ENCODE data around the gene ADGRV1. TPM values are rescaled to one million over a fixed set of nuclear protein-coding genes. Genes with fewer than 3 reads are reported as not detected.

The ADGRV1 gene
- total RNA-seq, 4 donors from 2014 or later: 2.5 to 7.5 (median 4.5) TPM

DNA sequence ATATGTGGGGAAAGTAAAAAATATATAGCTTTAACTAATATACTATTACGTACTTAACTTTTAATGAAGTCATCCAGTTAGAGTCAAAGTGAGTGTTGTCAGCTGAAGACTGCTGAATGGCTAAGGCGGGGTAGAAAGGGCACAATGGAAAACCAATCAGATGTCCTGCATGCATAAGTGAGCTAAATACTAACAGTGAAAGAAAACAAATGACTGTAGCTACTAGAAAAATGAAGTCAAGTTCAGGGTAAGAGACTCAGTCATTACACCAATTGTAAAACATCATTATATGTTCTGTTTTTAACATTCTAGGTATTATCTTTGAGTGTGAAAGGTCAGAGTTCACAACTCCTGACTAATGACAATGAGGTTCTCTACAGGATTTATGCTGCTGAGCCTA is 295.2 kb downstream of the ADGRV1 start:
- no peaks in the 10 kb centered on the region for H3K36me3 ChIP-seq
- no peaks in the 10 kb centered on the region for H3K27me3 ChIP-seq
- no peak for DNase-seq (ENCODE audit: low spot score in 2 of 2)
- no peak overlapping the region for H3K4me3 ChIP-seq
- H3K27ac ChIP-seq: no peak overlapping the region
- 92% methylated on average over 2 of the region's 2 CpGs for WGBS
- no peaks in the 10 kb centered on the region for H3K4me1 ChIP-seq
- TF ChIP-seq, protein P1, sequence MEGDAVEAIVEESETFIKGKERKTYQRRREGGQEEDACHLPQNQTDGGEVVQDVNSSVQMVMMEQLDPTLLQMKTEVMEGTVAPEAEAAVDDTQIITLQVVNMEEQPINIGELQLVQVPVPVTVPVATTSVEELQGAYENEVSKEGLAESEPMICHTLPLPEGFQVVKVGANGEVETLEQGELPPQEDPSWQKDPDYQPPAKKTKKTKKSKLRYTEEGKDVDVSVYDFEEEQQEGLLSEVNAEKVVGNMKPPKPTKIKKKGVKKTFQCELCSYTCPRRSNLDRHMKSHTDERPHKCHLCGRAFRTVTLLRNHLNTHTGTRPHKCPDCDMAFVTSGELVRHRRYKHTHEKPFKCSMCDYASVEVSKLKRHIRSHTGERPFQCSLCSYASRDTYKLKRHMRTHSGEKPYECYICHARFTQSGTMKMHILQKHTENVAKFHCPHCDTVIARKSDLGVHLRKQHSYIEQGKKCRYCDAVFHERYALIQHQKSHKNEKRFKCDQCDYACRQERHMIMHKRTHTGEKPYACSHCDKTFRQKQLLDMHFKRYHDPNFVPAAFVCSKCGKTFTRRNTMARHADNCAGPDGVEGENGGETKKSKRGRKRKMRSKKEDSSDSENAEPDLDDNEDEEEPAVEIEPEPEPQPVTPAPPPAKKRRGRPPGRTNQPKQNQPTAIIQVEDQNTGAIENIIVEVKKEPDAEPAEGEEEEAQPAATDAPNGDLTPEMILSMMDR (IDR thresholded peaks at IDR 0.05): no peak
- no peak for TF ChIP-seq POLR2A (IDR thresholded peaks at IDR 0.05)
- no peak for TF ChIP-seq POLR2AphosphoS5 (IDR thresholded peaks at IDR 0.05)
- TF ChIP-seq EP300 (IDR thresholded peaks at IDR 0.05): no peak
- H3K9me3 ChIP-seq: no peaks in the 10 kb centered on the region

DNA sequence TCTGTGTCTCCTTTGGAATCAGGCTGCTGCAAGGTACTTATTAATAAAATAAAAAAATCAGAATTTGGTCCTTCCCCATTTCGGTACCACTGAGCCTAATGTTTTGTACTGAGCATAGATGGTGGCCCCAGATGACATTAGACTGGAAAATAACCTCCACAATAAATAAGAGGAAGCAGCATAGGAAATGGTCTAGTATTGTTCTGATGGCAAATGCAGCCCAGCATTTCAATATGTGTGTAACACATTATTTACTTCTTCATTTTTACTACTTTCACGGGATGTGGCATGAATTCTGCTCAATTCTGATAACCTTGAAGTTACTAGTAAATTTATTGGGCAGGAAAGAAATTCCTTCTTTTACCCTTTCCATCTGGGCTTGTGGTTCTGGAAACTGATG is 295.6 kb downstream of the ADGRV1 start:
- Histone ChIP-seq H3K4me1 (no peaks in the 10 kb centered on the region), H3K4me3 (no peak overlapping the region), H3K36me3 (no peaks in the 10 kb centered on the region), H3K27me3 (no peaks in the 10 kb centered on the region), H3K27ac (no peak overlapping the region), H3K9me3 (no peaks in the 10 kb centered on the region)
- no peak for DNase-seq (ENCODE audit: low spot score in 2 of 2)
- WGBS: 76% methylated on average over 2 of the region's 2 CpGs
- TF ChIP-seq, protein P1 (IDR thresholded peaks at IDR 0.05): no peak
- no peak for TF ChIP-seq EP300 (IDR thresholded peaks at IDR 0.05)
- TF ChIP-seq POLR2AphosphoS5 (IDR thresholded peaks at IDR 0.05): no peak
- TF ChIP-seq POLR2A (IDR thresholded peaks at IDR 0.05): no peak

DNA sequence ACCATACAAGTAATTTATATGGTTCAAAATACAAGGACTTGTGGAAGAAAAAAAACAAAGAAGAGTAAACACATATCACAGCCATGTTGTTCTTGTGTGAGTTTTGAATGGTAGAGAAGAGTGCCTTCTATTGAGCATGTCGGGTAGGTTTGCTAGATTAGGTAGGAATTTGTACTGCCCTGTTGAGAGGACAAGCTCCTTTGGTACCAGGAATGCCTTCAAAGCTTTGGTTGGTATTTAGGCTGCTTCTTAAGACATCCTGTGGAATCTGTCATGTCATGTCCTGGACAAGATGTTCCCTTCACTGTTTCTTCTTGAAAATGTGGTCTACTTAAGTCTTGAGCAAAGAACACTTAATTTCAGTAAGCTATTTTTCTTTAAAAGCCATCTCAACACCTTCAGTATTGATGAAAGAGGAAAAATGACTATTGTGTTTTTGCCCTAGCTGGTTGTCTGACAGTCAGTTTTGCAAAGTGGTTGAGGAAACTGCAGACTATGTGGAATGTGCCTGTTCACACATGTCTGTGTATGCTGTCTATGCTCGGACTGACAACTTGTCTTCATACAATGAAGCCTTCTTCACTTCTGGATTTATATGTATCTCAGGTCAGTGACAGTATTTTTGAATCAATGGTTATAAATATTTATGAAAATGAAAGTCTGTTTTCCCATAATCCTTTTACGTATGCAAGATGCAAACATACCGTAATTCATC is 296.9 kb downstream of the ADGRV1 start:
- Histone ChIP-seq H3K9me3 (no peaks in the 10 kb centered on the region), H3K27ac (no peak overlapping the region), H3K36me3 (no peaks in the 10 kb centered on the region), H3K27me3 (no peaks in the 10 kb centered on the region), H3K4me1 (no peaks in the 10 kb centered on the region), H3K4me3 (no peak overlapping the region)
- no peak for DNase-seq (ENCODE audit: low spot score in 2 of 2)
- 77% methylated on average over 4 of the region's 4 CpGs for WGBS
- TF ChIP-seq, protein P1 (IDR thresholded peaks at IDR 0.05): no peak
- TF ChIP-seq POLR2A (IDR thresholded peaks at IDR 0.05) (no peak), EP300 (IDR thresholded peaks at IDR 0.05) (no peak), POLR2AphosphoS5 (IDR thresholded peaks at IDR 0.05) (no peak)

DNA sequence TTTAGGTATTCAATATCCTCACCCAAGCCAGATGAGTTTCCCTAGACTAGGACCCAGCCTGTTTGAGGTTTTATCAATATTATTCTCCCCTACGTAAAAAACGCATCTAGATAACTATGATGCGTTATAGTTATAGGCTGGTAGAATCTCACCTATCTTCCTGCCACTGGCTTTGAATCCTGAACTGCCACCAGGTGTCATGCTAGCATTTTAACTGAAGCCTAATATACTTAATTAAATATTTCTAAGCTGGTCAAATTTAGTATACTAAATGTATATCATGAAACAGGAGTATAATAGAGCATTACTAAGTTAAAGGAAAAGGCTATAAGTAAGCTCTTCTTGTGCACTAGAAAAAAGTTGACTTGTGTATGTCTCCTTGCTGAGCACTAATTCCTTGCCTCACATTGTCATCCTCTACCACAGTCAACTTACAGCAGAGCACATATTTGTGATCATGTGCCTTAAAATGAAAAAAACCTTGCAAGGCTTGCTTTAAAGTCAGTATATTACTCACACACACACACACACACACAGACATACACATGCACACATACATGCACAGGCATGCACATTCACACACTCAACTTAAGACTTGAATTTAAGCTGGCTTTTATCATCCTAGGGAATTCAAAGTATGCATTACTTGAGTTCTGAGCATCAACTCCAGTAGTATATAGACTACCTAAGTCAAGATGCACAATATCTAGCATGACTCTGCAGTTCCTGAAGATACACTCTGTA is 303.4 kb downstream of the ADGRV1 start:
- 86% methylated on average over 3 of the region's 3 CpGs for WGBS
- H3K27me3 ChIP-seq: no peaks in the 10 kb centered on the region
- no peak for TF ChIP-seq EP300 (IDR thresholded peaks at IDR 0.05)
- no peak for TF ChIP-seq POLR2A (IDR thresholded peaks at IDR 0.05)
- TF ChIP-seq, protein P1 (IDR thresholded peaks at IDR 0.05): no peak
- TF ChIP-seq POLR2AphosphoS5 (IDR thresholded peaks at IDR 0.05): no peak
- no peaks in the 10 kb centered on the region for H3K36me3 ChIP-seq
- H3K27ac ChIP-seq: no peak overlapping the region
- peaks cover 7% of the 10 kb centered on the region for H3K4me1 ChIP-seq
- H3K4me3 ChIP-seq: no peak overlapping the region
- no peaks in the 10 kb centered on the region for H3K9me3 ChIP-seq
- DNase-seq (ENCODE audit: low spot score in 2 of 2): no peak

DNA sequence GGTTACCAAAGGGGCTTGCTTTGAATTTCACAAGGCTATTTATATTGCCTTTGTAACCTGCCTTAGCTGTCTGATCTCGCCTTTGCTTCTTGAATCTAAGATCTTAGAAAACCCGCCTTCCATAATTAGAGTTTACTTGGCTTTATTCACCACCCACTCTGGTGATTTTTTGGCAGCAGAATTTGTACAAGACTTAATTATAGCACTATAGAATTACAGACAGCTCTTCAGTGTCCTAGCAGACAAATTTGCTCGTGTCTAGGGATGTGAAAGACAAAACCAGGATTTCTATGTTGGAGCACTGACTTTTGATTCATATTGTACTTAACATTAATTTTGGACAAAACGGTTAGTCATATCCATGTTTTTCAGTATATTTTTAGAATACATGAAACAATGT is 306.6 kb downstream of the ADGRV1 start:
- TF ChIP-seq POLR2AphosphoS5 (IDR thresholded peaks at IDR 0.05) (no peak), EP300 (IDR thresholded peaks at IDR 0.05) (no peak), POLR2A (IDR thresholded peaks at IDR 0.05) (no peak)
- TF ChIP-seq, protein P1 (IDR thresholded peaks at IDR 0.05): no peak
- WGBS: 60% methylated on average over 4 of the region's 4 CpGs
- H3K4me3 ChIP-seq: no peak overlapping the region

More for the DNA sequence above, 306.6 kb downstream of the ADGRV1 start:
- H3K27ac ChIP-seq: no peak overlapping the region
- no peaks in the 10 kb centered on the region for H3K36me3 ChIP-seq
- H3K9me3 ChIP-seq: no peaks in the 10 kb centered on the region
- no peaks in the 10 kb centered on the region for H3K27me3 ChIP-seq
- peaks cover 11% of the 10 kb centered on the region for H3K4me1 ChIP-seq
- no peak for DNase-seq (ENCODE audit: low spot score in 2 of 2)
